HG02970 (cell line): ENCODE measurements around the gene SHTN1.

Experiments
- ATAC-seq: cut with Tn5 transposase; IDR thresholded peaks from one replicate; pipeline ENCODE4 v1.9.1; 2021; ENCODE audit warnings: mild to moderate bottlenecking, moderate library complexity, moderate number of reproducible peaks; ENCODE audit not compliant: unreplicated experiment, low FRiP score

SHTN1 gene

DNA sequence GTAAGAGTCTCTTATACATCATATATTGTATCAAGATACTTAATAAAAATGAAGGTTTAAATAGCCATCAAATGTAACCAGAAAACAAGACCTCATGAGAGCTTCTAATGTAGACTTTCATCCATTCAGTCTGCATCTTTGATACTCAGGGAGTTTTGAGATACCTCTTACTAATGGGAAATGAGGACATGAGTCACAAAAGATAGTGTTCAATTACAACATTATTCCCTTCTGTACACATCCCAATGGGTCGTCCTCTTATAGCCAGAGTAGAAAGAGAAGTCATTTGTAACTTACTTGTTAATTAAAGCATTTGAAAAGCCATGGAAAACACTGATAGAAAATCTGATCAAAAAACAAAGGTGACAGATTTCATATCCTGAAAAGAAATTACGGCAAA, 19.4 kb downstream of the SHTN1 start:
- ATAC-seq = no peak

DNA sequence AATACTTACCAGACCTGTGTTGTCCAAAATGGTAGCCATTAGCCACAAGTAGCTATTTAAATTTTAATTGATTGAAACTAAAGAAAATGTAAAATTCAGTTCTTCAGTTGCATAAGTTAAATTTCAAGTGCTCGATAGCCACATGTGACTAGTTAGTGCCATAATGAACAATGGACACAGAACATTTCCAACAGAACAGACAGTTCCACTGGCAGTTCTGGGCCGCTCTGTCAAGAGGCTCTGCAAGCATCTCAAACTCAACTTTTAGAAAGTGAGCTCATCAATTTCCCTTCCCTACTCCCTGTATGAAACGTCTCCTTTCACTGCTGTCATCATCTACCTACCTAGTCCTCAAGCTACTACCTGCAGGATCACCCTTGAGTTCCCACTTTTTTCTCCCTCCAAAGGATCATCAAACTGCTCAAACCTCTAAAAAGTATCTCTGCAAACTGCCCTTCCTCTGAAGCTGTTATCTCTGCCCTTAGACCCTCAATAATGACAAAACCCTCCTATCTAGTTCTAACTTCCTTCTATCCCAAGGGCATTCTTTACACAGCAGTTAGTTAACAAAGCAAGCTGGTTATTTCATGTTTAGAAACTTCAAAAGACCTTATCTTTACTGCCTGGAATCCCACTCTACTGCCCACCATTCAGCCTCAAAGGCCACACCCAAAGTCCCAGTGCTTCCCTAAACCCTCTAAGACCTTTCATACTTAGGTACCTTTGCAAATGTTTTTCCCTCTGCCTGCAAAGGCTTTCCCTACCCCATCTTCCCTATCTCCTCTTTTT, 20.6 kb downstream of the SHTN1 start:
- ATAC-seq = no peak

DNA sequence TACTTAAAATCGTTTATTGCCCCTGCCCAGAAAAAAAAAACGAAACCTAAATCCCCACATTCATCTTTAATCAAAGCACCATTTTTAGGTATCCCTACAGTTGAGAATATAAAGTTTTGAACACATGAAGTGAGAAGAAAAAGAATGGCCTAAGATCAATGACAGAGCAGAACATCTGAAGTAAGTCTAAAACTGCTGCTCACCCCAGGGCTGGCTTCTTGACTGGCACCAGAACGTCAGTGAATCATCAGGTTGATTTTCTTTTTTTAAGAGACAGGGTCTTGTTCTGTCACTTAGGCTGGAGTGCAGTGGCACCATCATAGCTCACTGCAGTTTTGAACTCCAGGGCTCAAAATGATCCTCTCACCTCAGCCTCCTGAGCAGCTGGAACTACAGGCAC, 24.9 kb downstream of the SHTN1 start:
- no peak for ATAC-seq

DNA sequence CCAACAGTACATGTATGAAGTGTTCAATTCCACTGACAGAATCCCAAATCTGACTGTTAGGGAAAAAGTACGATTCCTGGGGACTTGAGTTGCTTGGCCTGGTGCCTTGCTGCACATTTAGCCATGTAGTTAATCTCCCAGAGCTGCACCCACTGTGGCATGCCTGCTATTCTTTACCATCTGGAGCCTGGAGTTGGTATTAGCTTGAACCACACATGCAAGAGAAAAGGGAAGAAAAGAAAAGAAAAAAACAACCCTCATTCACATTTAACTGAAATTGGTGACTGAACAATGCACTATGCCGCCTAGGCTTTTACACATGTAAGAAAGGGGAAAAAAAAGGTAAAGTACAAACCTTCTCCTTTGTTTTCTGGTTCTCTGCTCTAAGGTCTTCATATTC, 26.1 kb downstream of the SHTN1 start:
- no peak for ATAC-seq

DNA sequence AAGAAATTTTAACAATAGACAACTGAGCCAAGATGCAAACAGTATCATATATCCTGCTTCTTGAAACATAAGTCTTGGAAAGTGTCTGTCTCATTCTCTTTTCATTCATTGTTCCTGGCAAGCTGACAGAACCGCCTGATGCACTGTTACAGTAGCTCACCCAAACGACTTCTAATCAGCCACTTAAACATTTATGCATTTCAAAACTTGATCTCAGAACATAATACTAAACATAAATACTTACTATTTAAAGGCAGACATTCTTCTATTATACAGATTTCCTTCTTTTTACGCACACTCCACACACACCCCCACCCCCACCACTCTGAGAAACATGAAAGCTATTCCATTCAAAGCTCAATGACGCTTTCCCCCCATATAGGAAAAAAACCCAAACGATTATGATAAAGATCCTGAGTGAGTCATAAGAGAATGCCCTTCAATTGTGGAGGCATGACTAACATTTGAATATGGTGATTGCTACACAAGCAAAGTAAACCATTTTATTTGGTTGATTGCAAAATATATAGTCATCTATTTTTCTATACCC, 30.5 kb downstream of the SHTN1 start:
- ATAC-seq = no peak

DNA sequence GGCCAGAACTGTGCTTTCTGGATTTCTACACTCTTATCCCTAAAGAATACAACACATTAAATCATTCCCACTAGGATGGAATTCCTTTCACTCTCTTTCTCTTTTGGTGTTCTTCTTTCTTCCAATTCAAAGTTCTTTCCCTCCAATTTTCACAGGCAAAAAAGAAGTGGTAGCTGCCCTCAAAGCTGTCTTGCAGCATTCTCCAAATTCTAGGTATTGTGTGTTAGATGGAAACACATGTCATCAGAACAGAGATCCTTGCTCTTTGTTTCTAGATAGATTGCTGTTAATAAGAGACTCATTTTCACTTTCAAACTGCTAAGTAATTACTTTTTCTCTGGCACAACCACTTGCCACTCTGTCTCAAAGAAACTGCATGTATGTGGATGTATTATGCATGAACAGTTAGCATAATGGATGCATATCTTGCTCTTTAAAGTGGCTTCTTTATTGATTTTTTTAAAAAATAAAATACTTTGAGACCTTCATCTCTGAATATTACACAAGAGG, 31.0 kb downstream of the SHTN1 start:
- ATAC-seq = no peak

DNA sequence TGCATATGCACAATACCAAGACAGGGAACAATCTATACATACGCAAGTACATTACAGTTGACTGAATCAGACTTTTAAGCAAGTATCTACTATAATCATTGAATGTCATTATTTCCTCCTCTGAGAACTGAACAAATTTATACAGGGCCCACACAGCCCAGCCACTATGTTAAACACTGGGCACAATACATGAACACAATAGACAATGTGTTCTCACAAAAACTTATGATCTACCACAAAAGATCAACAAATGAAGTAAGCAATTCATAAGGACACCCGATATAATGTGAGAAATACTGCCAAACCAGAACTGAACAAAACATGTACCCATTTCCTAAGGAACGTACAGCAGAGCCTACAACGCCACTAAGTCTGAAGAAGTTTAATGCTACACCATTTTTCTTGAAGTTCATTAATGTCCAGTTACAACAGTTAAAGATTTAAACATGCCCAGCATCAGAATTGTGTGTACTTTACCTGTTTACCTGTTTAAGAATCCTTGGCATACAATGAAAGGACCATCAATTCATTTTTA, 31.5 kb downstream of the SHTN1 start:
- no peak for ATAC-seq

DNA sequence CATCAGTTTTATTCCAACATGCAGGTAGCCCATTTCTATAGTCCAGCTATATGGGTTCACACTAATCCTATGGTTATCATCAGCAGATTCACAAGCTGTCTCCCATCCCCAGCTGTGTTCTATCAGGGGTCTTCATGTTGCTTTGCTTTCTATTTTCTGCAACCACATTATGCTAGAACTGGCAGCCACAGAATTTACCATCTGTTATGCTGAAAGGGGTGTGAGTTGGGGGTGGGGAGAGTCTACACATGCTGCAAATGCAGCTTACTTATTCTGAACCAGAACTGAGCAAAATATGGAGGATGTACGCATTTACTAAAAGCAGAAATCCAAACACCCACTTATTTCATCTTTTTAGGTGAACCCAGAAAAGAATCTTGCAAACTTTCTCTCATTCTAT, 32.9 kb downstream of the SHTN1 start:
- no peak for ATAC-seq

DNA sequence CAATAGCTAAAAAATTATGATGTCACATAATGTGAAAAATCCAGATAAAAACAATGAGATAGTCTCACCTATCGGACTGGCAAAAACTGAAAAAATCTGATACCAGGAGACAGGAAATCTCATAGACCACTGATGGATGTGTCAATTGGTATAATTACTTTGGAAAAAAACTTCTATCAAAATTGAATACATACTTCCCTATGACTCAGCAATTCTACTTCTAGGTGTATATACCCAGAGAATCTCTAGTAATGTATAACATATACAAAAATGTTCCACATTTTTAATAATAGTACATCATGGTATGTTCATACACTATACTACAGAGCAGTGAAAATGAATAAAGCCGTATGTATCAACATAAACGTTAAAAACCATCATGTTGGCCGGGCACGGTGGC, 34.9 kb downstream of the SHTN1 start:
- ATAC-seq = no peak

DNA sequence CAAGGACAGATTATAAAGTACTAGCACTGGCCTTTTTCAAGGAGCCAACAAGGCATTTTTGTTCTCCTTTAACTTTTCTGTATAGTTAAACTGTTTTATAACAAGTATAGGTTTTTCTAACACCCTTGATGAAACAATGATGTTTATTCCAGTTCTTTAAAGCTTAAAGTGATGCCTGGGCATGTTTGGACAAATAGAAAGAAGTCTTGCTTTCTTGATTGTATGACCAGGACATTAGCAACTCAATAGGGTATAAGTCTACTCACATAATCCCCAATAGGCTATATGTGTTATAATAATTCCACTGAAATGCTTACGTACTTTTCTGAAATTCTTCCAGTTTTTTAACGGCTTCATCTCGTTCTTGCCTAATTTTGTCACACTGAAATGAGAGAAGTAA, 36.7 kb downstream of the SHTN1 start:
- no peak for ATAC-seq

DNA sequence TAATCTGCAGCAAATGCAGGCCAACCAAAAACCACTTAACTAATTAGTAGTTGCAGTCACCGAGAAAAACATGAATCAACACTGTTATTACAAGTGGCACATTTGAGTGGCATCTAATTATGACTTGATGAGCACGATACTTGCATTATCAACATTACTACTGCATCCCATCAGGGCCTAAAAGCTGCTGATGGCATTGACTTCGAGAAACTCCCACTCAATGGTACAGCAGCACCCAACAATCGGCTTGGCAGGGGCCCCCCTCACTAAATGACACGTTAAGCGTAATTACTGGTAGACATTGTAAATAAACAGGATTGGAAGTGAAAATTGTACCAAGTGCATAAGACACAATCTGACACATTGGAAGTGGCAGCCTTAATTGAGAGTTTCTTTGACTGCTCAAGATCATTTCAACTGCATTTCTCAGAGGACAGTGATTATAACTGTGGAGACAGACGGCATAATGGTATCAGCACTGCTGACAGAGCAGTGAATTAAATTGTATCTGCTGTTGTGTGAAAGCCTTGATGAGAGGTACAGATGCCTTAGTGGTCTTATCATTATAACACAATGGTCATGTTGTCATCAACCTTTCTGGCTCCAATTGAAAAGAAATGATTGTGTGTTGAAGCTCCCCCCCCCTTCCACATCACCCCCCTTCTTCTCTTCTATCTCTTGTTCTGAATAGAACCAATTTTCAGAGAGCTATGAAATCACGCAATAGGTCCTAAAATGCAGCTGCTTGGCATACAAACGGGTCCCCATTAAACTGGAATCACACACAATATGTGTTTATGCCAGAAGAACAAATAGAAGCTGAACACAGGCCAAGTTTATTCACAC, 43.4 kb downstream of the SHTN1 start:
- ATAC-seq = no peak

DNA sequence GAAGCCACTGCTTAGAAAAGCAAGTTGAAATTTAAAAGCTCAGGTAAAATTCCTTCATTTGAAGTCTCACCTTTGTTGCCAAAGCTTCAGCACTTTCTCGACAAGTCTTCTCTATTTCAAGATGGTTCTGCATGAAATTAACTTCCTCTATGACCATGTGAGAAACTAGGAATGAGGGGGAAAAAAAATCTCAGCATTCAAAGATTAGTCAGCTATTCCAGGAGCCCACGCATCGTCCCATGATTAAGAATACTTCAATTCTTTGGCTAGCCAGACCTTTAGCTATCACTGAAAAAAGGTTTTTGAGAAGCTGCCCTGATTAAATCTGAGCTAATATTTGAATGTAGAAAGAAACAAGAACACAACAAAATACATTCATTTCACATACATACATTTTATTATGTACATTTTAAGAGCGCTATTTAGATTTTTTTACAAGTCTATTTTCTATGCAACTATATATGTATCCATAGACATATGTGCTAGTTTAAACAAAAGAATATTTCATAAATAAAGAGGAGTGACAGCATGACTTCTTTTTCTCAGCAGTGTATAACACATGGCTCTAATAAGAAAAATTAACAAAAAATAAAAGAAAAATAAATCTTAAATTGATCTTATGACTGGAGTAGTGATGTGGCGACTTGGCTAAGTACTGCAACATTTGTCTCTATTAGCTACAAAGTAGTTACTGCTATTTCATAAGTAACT, 44.8 kb downstream of the SHTN1 start:
- ATAC-seq = no peak

DNA sequence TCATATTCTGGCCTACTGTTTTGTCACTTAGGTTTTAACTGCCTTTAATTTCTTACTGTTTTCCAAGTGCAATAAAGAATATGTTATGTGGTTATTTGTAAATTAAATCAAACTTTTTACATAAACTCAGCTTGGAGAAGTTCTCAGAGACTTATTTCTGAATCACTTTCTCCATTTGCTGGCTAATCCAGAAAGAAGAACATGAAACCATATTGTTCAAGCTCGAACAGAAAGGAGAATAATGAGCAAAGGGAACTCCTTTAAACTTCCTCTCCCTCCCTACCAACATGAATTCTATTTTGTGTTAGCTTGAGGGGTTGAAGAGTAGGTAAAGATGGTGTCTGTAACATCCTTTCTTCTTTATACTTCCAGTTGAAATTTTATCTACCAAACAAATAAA, 52.3 kb downstream of the SHTN1 start:
- ATAC-seq = no peak

DNA sequence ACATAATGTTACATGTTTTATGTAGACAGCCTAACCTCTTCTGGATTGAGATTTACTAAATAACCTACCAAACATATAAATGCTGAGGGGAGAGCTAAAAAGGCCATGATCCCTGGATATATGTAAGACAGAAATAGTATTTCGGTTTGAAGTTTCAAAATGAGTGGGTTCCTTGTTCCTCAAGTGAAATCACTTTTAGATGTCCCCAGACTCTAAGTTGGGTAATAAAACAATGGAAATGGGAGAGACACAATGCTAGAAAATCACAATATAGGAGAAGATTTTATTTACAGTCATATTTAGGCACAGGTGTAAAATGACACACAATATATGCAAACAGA, 56.5 kb downstream of the SHTN1 start:
- ATAC-seq = no peak

DNA sequence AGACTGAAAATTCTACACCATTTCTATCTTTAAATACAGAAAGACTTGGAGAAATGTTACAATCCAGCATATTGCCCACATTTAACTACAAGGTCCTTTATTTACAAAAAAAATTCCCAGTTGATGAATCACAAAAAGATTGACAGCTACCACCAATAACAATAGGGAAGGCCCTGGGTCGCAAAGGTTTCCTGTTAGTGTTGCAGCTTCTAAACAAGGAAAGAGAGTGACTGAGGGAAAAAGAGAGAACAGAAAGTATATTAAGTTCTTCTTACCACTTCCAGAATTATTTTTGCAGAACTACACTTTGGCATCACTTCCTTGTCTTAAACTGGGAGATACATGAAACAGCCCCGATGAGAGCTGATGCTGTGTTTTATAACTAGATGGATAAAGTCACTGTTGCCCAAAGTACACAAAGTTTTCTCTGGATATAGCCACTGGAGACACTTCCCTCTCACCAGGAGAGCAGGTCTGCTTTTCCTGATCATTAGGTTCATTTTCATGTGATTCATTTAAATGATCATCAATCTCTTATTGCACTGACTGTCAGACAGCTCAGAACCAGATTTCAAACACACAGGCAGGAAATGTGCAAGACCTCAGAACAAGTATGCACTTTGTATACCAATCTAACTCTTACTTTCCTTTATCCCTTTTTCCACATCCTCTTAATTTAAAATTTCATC, 57.0 kb downstream of the SHTN1 start:
- ATAC-seq = no peak

DNA sequence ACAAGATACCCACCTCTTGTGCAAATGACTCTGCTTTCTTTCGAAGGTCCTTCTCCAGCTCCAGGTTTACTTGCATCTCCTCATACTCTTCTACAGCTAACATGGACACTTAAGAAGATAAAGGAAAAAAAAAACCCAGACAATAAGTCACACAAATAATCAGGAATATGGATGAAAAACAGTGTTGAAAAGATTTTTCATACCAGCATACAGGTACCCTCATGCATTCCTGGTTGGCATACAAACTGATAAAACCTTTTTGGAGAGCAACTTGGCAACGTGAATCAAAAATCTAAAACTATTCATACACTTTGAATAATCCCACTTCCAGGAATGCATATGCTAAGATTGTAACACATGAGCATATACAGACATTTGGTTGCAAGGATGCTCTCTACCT, 60.1 kb downstream of the SHTN1 start:
- ATAC-seq = no peak

DNA sequence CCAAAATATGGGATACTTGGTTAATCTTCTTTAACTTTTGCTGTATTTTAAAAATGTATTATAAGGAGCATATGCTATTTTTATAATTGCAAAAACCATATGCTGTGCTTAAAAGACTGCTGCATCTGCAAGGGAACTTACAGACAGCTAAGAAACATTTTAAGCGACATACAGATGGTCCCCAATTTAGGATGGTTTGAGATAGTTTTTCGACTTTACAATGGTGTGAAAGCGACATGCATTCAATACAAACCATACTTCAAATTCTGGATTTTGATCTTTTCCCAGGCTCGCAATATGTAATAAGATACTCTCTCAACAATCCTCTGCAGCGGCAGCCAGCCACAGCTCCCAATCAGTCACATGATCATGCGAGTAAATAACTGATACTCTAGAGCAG, 73.2 kb downstream of the SHTN1 start:
- ATAC-seq = no peak

DNA sequence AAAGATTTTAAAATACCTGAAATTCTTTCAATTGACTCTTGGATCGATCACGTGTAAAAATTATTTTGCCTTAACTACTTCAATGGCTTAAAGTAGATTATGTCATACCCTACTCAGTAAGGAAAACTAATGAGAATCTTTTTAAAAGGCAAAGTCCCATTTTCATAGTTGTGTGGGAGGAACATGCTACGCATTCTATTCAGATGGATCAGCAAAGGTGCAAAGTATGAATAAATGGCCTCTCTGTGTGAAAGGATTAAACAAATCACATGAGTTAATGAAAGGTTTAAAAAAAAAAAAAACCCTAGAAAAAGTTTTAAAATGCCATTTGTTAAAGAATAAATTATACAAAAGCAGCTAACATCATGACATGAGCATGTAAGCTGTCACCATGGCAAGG, 78.6 kb downstream of the SHTN1 start:
- ATAC-seq = no peak

DNA sequence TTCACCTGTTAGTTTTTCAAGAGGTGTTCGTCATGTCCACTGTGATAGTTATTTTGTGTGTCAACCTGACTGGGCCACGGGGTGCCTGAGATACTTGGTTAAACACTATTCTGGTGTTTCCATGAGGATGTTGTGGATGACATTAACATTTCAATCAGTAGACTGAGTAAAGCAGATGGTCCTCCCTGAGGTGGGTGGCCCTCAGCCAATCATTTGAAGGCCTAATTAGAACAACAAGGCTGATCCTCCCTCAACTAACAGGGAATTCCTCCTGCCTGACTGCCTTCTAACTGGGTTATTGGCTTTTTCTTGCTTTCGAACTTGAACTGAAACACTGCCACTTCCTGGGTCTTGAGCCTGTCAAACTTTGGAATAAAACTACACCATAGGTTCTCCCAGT, 79.9 kb downstream of the SHTN1 start:
- ATAC-seq = no peak

DNA sequence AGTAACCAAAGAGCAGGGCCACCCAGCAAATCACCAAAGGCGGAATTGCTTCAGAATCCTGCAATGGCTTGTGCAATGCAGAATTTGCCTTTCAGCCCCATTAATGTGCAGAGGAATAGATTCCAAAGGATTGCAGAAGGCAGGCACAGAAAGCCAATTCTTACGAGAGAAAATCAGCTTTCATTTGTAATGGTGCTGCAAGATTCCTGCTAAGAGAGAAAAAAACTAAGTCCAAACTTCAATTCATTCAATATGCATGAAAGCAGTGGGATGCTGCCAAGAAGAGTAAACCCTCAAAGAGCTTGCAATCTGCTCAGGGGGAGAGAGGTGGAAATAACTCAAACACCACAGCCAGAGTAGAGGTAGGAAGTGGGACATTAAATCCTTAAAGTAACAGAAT, 85.3 kb downstream of the SHTN1 start:
- ATAC-seq = no peak
